Mesenchymal stem cell (in vitro differentiated cells and primary cell): ENCODE measurements around the gene PRSS37.

Source experiments
- DNase-seq: peaks from one replicate; pipeline ENCODE4 v3.0.0-alpha.2; 2013
- H2AFZ ChIP-seq: one replicate; pipeline ENCODE4 v1.6.1; 2013; ENCODE audit warnings: low read depth, mild to moderate bottlenecking, control low read depth, inconsistent platforms, low read length, moderate library complexity
- H2AK5ac ChIP-seq: 2 replicates; pipeline ENCODE4 v1.6.1; 2013; ENCODE audit warnings: low read length, moderate library complexity, mild to moderate bottlenecking, inconsistent platforms; ENCODE audit not compliant: severe bottlenecking
- H2BK120ac ChIP-seq: one replicate; pipeline ENCODE4 v1.6.1; 2013; ENCODE audit warnings: low read depth, mild to moderate bottlenecking, inconsistent platforms, low read length, moderate library complexity
- H2BK12ac ChIP-seq, 2 experiments: one replicate each; pipeline ENCODE4 v1.6.1; 2013; ENCODE audit warnings: inconsistent platforms in 2 of 2, low read length in 2 of 2, mild to moderate bottlenecking in 2 of 2, moderate library complexity in 2 of 2, control low read depth in 1 of 2
- H2BK15ac ChIP-seq: one replicate; pipeline ENCODE4 v1.6.1; 2013; ENCODE audit warnings: mild to moderate bottlenecking, low read depth, inconsistent platforms; ENCODE audit not compliant: poor library complexity, severe bottlenecking
- H2BK5ac ChIP-seq: 2 replicates; pipeline ENCODE4 v1.6.1; 2013; ENCODE audit warnings: low read depth, mild to moderate bottlenecking, low read length, control low read depth, inconsistent platforms; ENCODE audit not compliant: poor library complexity, severe bottlenecking
- H3K14ac ChIP-seq, 2 experiments: one replicate each; pipeline ENCODE4 v1.6.1; 2013; ENCODE audit warnings: inconsistent platforms in 2 of 2, low read length in 2 of 2, control low read depth in 1 of 2, mild to moderate bottlenecking in 1 of 2, moderate library complexity in 1 of 2
- H3K18ac ChIP-seq, 2 experiments: one replicate each; pipeline ENCODE4 v1.6.1; 2013; ENCODE audit warnings: inconsistent platforms in 2 of 2, low read length in 2 of 2, control low read depth in 1 of 2, low read depth in 1 of 2, mild to moderate bottlenecking in 1 of 2
- H3K23ac ChIP-seq, 2 experiments: one replicate each; pipeline ENCODE4 v1.6.1; 2013; ENCODE audit warnings: inconsistent platforms in 2 of 2, low read length in 2 of 2, mild to moderate bottlenecking in 2 of 2, moderate library complexity in 2 of 2, control low read depth in 1 of 2
- H3K27ac ChIP-seq: 2 replicates; pipeline ENCODE4 v1.5.1; 2013; ENCODE audit warnings: mild to moderate bottlenecking, moderate library complexity, low read length, control low read depth, inconsistent platforms; ENCODE audit not compliant: poor library complexity, severe bottlenecking
- H3K27me3 ChIP-seq, 2 experiments: 2 replicates each; pipeline versions ENCODE4 v1.6.1 to v1.7.0; 2013; ENCODE audit warnings: low read length in 2 of 2, mild to moderate bottlenecking in 2 of 2, moderate library complexity in 2 of 2, control low read depth in 1 of 2, inconsistent platforms in 1 of 2; ENCODE audit not compliant: control insufficient read depth in 1 of 2, insufficient read depth in 1 of 2
- H3K36me3 ChIP-seq, 2 experiments: 2 replicates each; pipeline versions ENCODE4 v1.6.1 to v1.7.0; 2013; ENCODE audit warnings: low read length in 2 of 2, control low read depth in 1 of 2, inconsistent platforms in 1 of 2, low read depth in 1 of 2, mild to moderate bottlenecking in 1 of 2; ENCODE audit not compliant: insufficient read depth in 2 of 2, control insufficient read depth in 1 of 2
- H3K4ac ChIP-seq, 2 experiments: one replicate each; pipeline ENCODE4 v1.6.1; 2013; ENCODE audit warnings: inconsistent platforms in 2 of 2, low read length in 2 of 2, mild to moderate bottlenecking in 2 of 2, moderate library complexity in 2 of 2, control low read depth in 1 of 2, low read depth in 1 of 2
- H3K4me1 ChIP-seq: 2 replicates; pipeline ENCODE4 v1.6.1; 2013; ENCODE audit warnings: low read depth, low read length, control low read depth; ENCODE audit not compliant: control insufficient read depth, insufficient read depth
- H3K4me2 ChIP-seq: 2 replicates; pipeline ENCODE4 v1.6.1; 2013; ENCODE audit warnings: low read length, mild to moderate bottlenecking, inconsistent platforms; ENCODE audit not compliant: poor library complexity, severe bottlenecking
- H3K4me3 ChIP-seq, 2 experiments: 2 replicates each; pipeline versions ENCODE4 v1.5.1 to v1.7.0; 2013; ENCODE audit warnings: low read length in 2 of 2, mild to moderate bottlenecking in 2 of 2, control low read depth in 1 of 2, low read depth in 1 of 2; ENCODE audit not compliant: insufficient read depth in 1 of 2
- H3K79me1 ChIP-seq: replicated peaks from 2 replicates; pipeline ENCODE4 v1.6.1; 2013; ENCODE audit warnings: mild to moderate bottlenecking, control low read depth, low read length, inconsistent platforms; ENCODE audit not compliant: poor library complexity, severe bottlenecking
- H3K9ac ChIP-seq: 2 replicates; pipeline ENCODE4 v1.7.0; 2013; ENCODE audit warnings: mild to moderate bottlenecking, low read length, moderate library complexity
- H3K9me3 ChIP-seq: 2 replicates; pipeline ENCODE4 v1.7.0; 2013; ENCODE audit warnings: mild to moderate bottlenecking, low read length; ENCODE audit not compliant: control insufficient read depth
- H4K8ac ChIP-seq: one replicate; pipeline ENCODE4 v1.6.1; 2013; ENCODE audit warnings: inconsistent platforms, mild to moderate bottlenecking, low read length, moderate library complexity
- H4K91ac ChIP-seq: one replicate; pipeline ENCODE4 v1.6.1; 2013; ENCODE audit warnings: mild to moderate bottlenecking, low read length, inconsistent platforms
- WGBS: methylation state at CpG from one replicate; pipeline ENCODE4 v1.1.7; 2013; ENCODE audit warnings: mixed read lengths; 5-methylcytosine and 5-hydroxymethylcytosine counted together

The PRSS37 gene

GRCh38 chr7:141847996-141848395 lies 6.7 kb upstream of the PRSS37 start:
- 62% methylated on average over 3 of the region's 5 CpGs for WGBS
- Histone ChIP-seq H3K4ac (no peak overlapping the region), H4K91ac (no peak overlapping the region)

DNA sequence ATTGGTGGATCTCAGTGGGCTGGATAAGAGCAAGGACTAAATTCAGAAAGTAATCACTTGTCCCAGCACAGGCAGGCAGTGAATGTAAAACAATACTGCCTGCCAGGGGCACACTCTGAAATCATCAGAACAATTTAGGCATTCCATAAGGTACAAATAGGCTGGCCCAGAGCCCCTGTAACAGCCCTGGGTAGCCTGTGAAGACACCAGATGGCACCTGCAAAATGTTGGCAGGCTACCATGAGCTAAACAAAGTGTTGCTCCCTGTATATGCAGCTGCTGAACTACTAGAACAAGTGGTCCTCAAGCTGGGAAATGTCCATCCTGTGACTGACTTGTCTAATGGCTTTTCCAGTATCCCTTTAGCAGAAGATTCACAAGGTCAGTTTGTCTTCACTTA lies 3.0 kb upstream of the PRSS37 start:
- no peak overlapping the region for H3K14ac ChIP-seq
- no peaks in the 10 kb centered on the region for H3K4me1 ChIP-seq
- no peak for DNase-seq
- no peak overlapping the region for H3K9ac ChIP-seq
- H4K91ac ChIP-seq, result no peak overlapping the region
- H3K4me2 ChIP-seq, result no peak overlapping the region
- no peaks in the 10 kb centered on the region for H3K27me3 ChIP-seq
- H2BK5ac ChIP-seq, result no peak overlapping the region
- H3K9me3 ChIP-seq, result peaks cover 28% of the 10 kb centered on the region
- H3K4ac ChIP-seq, result no peak overlapping the region
- no peak overlapping the region for H2BK120ac ChIP-seq
- H3K36me3 ChIP-seq, result no peaks in the 10 kb centered on the region
- no peaks in the 10 kb centered on the region for H3K79me1 ChIP-seq
- no peak overlapping the region for H3K18ac ChIP-seq
- no peak overlapping the region for H3K27ac ChIP-seq
- H4K8ac ChIP-seq, result no peak overlapping the region
- no peak overlapping the region for H3K23ac ChIP-seq
- no peak overlapping the region for H3K4me3 ChIP-seq
- H2AK5ac ChIP-seq, result no peak overlapping the region
- no peak overlapping the region for H2BK15ac ChIP-seq
- no peak overlapping the region for H2BK12ac ChIP-seq
- no peak overlapping the region for H2AFZ ChIP-seq

More at GRCh38 chr7:141847996-141848395, 6.7 kb upstream of the PRSS37 start:
- no peaks in the 10 kb centered on the region for H3K27me3 ChIP-seq
- DNase-seq, result no peak
- H3K14ac ChIP-seq, result no peak overlapping the region
- H3K9ac ChIP-seq, result no peak overlapping the region
- H2BK12ac ChIP-seq, result no peak overlapping the region
- H3K27ac ChIP-seq, result no peak overlapping the region
- H2BK5ac ChIP-seq, result no peak overlapping the region
- H4K8ac ChIP-seq, result no peak overlapping the region
- no peak overlapping the region for H2BK15ac ChIP-seq
- H3K23ac ChIP-seq, result no peak overlapping the region
- H3K4me1 ChIP-seq, result no peaks in the 10 kb centered on the region
- H2BK120ac ChIP-seq, result no peak overlapping the region
- H3K36me3 ChIP-seq, result no peaks in the 10 kb centered on the region
- no peak overlapping the region for H3K18ac ChIP-seq
- no peak overlapping the region for H3K4me3 ChIP-seq
- no peaks in the 10 kb centered on the region for H3K79me1 ChIP-seq
- H2AK5ac ChIP-seq, result no peak overlapping the region
- H3K4me2 ChIP-seq, result no peak overlapping the region
- peaks cover 26% of the 10 kb centered on the region for H3K9me3 ChIP-seq
- no peak overlapping the region for H2AFZ ChIP-seq

GRCh38 chr7:141842904-141843303 lies 1.6 kb upstream of the PRSS37 start:
- Histone ChIP-seq H3K9me3 (peaks cover 22% of the 10 kb centered on the region), H2AK5ac (no peak overlapping the region), H4K91ac (no peak overlapping the region), H2BK120ac (no peak overlapping the region), H3K27ac (no peak overlapping the region), H3K79me1 (no peaks in the 10 kb centered on the region), H3K4me1 (no peaks in the 10 kb centered on the region), H3K4me2 (no peak overlapping the region), H2AFZ (no peak overlapping the region), H4K8ac (no peak overlapping the region), H2BK12ac (no peak overlapping the region), H2BK5ac (no peak overlapping the region), H3K9ac (no peak overlapping the region), H3K4ac (no peak overlapping the region), H3K14ac (no peak overlapping the region), H3K23ac (no peak overlapping the region), H3K18ac (no peak overlapping the region), H2BK15ac (no peak overlapping the region), H3K36me3 (no peaks in the 10 kb centered on the region), H3K27me3 (no peaks in the 10 kb centered on the region), H3K4me3 (no peak overlapping the region)
- no peak for DNase-seq
- no CpG with 5 or more reads among the region's 1 CpG for WGBS

DNA sequence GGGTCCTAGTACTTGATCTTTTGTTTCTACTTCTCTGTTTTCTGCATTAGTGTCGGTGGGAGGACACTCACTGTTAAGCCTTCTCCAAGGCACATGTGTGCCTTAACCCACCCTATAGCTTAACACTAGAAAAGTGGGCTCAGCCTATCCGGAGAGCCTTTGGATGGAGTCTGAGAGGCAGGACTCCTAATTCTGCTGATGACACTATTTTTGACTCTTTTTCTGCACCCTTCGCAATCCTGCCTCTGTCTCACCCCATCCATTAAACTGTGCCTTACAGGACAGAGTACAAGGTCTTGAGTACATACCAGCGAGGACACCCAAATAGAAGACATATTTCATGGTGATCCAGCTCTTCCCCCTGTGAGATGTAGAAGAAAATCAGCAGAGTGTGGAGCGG lies 577 bp downstream of the PRSS37 start:
- Histone ChIP-seq H2AFZ (no peak overlapping the region), H3K4me1 (no peaks in the 10 kb centered on the region), H3K27me3 (no peaks in the 10 kb centered on the region), H2AK5ac (no peak overlapping the region), H2BK120ac (no peak overlapping the region), H3K79me1 (no peaks in the 10 kb centered on the region), H3K4me2 (no peak overlapping the region), H3K36me3 (no peaks in the 10 kb centered on the region), H2BK12ac (no peak overlapping the region), H4K8ac (no peak overlapping the region), H3K9ac (no peak overlapping the region), H2BK5ac (no peak overlapping the region), H3K14ac (no peak overlapping the region), H3K23ac (no peak overlapping the region), H2BK15ac (no peak overlapping the region), H3K27ac (no peak overlapping the region), H4K91ac (no peak overlapping the region), H3K4me3 (no peak overlapping the region), H3K4ac (no peak overlapping the region), H3K18ac (no peak overlapping the region), H3K9me3 (peaks cover 22% of the 10 kb centered on the region)
- DNase-seq, result no peak
- 92% methylated on average over 5 of the region's 5 CpGs for WGBS
